GM19463 (cell line): ENCODE data around the gene LAMTOR3.

Experiments
- ATAC-seq: cut with Tn5 transposase; IDR thresholded peaks from one replicate; pipeline ENCODE4 v1.9.1; 2021; ENCODE audit warnings: mild to moderate bottlenecking, moderate library complexity; ENCODE audit not compliant: unreplicated experiment

Gene LAMTOR3

DNA sequence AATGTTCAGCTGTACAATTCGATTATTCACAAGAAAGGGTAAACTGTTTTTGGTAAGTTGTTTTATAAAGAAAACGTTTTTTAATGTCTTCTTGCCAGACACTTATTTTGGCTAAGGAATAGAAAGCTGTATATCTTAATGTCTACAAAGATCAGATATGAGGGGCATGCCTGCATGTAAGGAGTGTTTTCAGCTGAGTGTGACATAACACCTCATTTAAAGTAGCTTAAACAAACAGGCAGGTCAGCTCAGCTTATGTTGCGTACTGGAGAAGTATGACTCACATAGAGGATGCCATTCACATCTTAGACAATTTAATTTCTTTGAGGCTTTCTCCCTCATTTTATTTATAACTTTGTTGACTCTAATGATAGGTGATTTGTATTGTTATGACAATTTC, 30.4 kb downstream of the LAMTOR3 start:
- ATAC-seq, result no peak

DNA sequence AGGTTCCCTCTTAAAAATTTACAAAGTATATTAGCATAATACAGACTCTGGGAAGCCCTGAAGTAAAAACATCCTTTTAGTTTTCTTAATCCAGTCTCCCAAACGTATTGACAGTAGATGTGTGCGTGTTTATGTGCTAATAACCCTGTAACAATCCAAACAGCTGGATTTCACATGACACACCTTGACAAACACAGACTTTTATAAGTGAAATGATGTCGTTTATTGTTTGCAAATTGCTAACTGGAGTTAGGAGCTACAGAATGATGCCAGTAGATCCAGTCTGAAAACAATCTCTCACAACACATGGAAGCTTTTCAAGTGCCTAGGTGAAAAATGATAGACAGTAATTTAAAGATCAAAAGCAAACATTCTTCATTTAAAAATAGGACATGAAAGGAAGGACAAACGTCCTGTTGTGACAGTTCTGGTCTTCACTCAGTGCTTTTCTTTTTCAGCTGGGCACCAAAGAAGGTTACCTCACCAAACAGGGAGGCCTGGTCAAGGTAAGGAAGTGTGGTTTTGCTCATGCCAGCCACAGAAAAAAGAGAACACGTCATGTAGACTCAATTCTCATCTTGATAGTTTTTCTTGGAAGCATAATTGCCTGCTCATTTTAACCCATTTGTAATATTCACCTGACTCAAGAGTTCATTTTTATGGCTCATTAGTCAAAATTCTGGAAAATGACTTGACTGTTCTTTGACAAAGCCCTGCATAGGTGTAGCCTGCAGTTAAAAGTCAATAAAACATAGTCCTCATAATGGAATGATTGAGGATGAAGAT, 32.9 kb downstream of the LAMTOR3 start:
- peak; percentile 70 for ATAC-seq

DNA sequence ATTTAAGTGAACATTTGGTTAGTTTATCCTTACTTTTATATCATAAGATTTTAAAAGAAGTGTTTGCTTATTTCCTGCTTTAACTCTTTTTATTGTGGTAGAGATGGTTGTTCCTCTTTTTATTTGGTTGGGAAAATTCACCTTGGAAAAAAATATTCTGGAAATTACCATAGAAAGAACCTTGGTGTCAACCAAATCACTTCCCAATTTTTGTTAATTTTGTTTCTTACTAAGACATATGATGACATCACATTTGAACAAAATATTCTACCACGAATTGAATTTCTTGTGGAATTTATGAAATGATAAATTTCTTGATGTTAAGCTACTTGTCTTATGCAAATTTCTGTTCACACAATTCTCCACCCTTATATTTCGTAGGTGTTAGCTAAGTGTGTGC, 33.7 kb downstream of the LAMTOR3 start:
- ATAC-seq, result no peak

DNA sequence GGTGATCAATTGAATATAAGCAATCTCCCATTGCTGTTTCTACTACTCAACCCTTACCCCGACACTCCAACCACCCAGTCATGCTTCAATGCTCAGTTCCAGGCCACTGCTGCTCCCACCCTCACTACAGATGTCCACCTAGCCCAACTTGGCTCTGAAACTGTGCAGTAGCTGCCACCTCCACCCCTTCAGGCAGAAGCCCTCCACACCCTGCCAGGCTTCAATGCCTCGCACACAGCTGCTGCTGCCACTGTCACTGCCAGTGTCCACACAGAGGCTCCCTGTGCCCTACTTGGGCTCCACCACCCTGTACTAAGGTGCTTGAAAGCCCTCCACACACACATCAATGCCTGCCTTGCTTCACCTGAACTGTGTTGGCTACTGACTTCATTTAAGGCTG, 34.6 kb downstream of the LAMTOR3 start:
- ATAC-seq, result peak; percentile 54

DNA sequence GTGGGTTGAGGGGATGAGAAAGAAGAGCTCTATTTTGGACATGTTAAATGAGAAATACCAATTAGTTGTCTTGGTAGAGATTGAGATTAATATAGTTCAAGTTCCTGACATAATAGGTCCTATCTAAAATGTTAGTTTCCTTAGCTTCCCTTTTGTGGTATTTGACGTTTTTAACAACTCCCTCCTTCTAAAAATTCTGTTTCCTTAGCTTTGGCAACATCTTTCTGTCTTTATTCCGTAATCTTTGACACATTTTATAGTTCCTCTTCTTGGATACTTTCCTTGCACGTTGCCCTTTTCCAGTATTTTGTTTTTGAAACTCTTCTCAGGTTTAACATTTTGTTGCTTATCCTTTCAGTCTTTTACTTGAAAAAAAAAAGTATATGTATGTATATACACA, 36.9 kb downstream of the LAMTOR3 start:
- no peak for ATAC-seq

DNA sequence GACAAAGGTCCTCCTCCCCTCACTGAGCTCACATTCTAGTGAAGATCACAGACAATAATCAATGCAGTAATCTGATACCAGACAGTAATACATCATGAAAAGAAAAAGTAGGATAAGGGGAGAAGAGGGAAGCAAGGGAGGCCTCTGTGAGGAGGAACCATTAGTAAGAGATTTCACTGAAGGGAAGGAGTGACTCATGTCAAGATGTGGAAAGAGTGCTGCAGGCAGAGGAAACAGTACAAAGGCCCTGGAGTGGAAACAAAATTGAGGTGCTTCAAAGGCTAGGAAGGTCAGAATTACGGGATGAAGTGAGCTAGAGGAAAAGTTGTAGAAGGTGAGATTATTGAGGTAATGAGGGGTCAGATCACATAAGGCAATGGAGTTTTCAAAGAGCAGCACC, 38.1 kb downstream of the LAMTOR3 start:
- no peak for ATAC-seq

DNA sequence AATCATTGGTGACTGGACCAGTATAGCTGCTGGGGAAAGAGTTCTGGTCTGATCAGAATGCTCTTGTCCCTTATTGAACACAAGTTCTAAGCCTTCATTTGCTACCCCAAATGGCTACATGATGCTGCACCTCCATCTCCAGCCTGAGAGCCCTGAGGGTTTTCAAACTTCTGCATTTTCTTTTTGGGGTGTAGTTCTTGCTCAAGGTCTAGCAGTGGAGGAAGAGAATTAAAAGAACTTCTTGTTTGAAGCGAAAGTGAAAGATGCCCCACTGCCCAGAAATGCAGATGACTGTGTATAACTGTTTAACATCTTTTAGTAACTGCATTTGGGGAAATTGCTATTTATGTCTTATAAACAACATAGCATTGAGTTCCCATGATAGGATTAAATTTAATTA, 38.5 kb downstream of the LAMTOR3 start:
- peak; percentile 33 for ATAC-seq

DNA sequence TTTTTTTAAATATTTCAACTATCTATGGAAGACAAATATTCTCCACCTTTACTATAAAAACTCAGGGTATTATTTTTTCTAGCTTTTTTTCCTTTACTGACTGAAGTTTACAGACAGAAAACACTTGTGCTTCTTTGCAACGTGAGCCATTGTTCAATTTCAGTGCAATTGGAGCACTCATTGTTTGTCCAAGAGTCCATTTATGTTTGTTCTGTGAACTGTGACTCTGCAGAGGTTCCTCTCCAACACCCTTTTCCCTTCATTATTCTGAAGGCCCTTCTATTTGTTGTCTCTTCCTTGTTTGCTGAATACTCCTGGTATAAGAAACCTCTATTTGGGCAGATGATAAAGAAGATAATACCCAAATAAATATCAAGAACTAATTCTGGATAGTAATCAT, 40.2 kb downstream of the LAMTOR3 start:
- ATAC-seq, result no peak

DNA sequence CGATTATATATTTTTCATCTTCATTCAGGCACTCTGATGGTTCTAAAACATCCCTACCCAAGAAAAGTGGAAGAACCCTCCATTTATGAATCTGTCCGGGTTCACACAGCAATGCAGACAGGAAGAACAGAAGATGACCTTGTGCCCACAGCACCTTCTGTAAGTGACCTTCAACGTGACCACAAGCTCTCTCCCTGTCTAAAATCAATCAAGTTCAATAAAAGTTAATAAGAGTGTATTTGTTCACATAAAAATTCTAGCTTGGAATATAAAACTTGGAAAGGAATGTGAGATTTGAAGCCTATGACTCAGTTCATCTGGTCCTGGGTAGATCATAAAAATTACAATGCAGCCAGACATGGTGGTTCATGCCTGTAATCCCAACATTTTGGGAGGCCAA, 41.0 kb downstream of the LAMTOR3 start:
- no peak for ATAC-seq

DNA sequence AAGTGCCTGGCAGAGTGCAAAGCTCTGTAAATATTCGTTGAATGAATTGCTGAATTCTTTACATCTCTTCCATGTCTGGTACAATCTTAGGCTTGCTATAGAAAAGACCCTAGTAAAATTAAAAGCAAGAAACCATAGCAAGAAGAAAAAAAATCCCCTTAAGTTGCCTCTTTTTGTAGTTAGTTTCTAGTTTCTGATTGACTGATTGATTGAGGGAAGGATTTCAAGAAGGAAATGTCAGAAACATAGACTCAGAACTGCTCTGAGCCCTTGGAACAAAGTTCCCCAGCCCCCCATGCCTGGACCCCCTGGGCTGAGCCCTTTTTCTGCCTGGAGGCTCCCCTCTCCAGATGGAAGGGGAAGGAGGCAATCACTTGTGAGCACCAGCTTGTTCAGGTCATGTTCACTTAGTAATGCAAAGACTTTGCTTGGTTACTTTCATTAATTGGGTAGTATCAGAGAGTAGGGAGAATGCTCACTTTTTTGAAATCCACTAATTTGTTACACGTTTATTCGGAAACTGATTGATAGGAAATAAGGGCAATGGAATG, 42.0 kb downstream of the LAMTOR3 start:
- no peak for ATAC-seq

DNA sequence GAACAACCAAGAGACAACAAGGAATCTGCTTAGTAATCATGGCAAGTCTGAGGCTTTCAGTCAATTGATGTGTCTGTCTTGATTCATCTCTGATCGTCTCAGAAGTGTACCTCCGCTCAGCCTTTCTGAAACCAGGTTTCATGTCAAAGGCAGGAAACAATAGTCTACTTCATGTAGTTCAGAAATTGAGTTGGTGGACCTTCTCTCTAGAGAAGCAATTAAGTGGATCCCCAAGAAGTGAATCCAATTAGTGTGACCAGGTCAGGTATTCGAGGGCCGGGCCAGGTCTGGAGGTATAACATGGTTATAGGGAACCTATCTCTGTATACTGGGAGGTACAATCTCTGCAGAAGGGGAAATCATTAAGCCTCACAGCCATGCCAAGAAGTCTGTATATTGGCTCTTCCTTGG, 45.6 kb downstream of the LAMTOR3 start:
- peak; percentile 34 for ATAC-seq

DNA sequence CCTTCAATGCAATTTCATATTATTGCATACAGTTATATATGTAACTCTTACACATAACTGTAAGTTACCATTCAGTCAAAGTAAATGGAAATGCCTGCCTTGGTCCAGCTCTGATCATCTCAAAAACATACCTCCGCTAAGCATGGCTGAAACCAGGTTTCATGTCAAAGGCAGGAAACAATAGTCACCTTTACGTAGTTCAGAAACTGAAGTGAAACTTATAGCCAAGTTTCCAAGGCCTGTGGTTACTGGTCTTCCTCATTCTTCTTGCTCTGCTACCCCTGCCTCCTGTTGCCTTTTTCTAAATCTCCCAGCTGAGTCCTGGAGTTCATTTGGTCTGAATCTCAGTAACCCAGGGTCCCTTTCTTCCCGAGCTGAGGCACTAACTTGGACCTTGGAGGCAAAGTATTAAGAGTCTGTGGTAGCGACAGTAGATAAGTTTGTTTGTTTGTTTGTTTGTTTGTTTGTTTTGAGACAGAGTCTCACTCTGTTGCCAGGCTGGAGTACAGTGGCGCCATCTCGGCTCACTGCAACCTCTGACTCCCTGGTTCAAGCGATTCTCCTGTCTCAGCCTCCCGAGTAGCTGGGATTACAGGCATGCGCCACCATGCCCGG, 46.8 kb downstream of the LAMTOR3 start:
- peak; percentile 54 for ATAC-seq

DNA sequence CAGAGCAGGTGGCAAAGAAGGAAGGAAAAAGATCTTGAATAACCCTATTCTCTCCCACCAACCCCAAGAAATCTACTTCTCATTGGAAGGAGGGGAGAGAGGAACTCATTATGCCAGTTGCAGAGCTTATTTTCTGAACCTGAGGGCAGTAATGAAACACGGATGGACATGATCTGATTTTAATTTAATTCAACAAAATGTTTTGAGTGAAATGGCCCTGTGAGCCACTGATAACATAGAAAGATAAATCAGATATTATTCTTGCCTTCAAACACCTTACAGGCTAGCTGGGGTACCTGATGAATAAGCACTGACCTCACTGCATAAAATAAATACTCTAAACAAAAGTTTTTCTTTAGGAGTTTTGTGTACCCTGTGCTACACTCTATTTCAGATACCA, 47.3 kb downstream of the LAMTOR3 start:
- no peak for ATAC-seq

DNA sequence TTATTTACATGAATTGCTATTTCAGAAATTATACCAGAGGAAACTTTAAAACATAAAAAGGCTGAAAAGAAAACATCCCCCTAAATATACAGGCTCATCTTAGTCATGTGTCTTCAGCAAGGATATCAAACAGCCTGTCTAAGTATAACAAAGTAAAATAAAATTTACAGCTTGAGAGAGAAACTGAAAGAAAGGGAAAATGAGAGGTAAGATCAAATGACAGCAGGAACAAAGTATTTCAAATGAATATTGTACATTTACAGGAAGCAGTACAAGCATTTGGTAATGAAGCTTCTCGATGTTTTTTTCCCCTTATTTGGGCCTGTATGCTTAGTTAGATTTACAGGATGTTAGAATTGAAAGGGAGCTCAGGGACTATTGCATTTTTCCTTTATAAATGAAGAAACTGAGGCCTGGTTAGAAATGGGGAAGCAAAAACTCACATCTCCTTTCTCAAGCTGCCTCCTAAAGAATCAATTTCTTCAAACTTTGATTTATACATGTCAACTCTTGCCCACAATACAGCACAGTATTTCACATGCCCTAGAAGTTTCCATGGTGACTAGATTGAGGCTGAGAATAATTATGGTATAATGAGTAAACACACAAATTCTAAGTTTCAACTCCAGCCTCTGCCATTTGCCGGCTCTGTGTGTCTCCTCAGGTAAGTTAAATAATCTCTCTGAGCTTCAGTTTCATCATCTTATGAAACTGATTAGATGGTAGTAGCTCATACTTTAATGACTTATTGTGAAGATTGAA, 48.3 kb downstream of the LAMTOR3 start:
- no peak for ATAC-seq

DNA sequence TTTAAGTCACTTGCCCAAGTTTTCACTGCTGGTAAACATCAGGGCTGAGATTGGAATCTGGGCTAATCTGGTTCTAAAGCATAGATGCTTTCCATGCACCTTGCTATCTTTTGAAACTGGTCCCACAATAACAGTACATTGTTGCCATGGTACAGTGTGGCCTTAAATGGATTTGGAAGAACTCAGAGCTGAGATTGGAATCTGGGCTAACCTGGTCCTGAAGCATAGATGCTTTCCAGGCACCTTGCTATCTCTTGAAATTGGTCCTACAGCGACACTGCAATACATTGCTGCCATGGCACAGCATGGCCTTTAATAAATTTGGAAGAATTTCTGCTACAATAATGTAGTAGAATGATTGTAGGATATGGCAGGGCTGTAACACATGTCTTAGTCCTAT, 49.0 kb downstream of the LAMTOR3 start:
- ATAC-seq, result no peak

DNA sequence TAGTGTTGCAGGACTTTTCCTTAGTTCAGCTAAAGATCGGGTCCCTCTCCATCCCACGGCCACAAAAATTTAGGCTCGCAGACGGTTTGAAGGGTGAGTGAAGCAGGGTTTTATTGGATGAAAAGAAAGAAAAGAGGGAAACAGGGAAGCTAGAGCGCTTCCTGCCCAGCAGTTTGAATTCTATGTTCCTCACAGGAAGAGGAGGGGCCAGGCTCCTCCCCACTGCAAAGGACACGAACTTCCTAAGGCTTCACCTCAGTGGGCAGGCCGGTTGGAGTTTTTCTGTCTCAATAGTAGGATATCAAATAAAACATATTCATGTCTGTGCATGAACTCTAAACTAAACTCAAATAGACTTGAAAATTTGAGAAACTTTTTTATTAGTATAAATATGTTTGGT, 50.2 kb downstream of the LAMTOR3 start:
- no peak for ATAC-seq

DNA sequence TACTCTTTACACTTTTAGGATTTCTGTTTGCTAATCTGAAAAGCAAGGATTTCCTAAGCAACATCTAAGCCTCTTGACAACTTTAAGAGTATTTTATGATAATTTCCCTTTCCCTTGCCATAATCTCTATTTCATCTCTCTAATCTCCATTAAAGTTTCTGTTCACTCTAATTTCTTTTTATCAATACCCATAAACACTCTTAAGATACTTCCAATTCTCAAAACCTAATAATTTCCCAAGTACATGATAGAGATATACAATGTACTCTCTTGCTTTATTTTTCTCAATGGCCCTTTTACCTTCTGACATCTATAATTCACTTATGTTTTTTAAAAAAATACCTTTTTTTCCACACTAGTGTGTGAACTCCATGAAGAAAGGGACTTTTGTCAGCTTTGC, 50.8 kb downstream of the LAMTOR3 start:
- no peak for ATAC-seq

DNA sequence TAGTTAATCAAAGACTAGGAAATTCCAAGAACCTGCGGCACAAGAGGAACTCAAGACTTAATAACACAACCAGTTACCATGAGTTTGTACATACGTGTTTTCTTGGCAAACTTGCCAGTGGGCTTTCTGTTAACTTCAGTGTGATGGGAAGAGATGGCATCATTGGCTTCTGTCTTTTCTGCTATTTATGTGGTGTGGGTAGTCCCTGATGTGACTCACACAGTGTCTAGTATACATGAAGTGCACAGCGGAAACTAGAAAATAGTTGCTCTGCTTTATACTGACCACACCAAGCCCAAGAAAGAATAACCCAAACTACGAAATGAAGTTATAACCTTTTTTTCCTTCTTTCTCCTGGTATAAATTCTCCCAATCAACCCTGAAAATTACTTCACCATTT, 53.1 kb downstream of the LAMTOR3 start:
- ATAC-seq, result no peak

DNA sequence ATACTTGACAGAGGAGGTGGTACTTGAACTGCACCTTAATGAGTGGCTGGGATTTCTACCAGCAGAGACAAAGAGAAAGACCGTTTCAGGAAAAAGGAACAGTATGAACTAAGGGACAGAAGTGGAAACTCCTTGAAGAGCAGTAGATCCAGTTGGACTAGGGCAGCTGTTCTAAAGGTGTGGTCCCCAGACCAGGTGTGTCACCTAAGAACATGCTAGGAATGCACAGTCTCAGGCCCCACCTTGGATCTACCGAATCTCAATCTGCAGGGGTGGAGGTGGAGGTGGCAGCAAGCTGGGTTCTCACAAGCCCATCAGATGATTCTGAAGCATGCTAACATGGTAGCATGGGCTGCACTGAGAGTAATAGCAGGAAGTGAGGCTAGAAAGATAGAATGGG, 55.3 kb downstream of the LAMTOR3 start:
- no peak for ATAC-seq

DNA sequence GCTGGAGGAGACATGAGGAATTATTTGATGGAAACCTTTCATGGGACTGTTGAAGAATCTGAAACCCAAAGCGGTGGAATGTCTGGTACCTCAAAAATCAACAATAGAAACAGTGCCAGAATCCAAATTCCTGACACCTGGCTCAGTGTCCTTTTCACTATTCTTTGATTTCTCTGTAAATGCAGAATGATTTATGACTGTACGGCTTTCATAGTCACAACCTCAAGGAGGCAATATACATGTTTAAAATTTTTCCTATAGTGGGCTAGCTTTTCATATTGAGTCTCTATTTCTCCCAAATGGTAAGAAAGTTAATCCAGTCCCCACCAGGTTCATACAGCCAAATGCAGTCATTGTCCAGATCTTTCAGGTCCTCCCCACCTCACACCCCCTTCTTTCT, 58.3 kb downstream of the LAMTOR3 start:
- no peak for ATAC-seq

DNA sequence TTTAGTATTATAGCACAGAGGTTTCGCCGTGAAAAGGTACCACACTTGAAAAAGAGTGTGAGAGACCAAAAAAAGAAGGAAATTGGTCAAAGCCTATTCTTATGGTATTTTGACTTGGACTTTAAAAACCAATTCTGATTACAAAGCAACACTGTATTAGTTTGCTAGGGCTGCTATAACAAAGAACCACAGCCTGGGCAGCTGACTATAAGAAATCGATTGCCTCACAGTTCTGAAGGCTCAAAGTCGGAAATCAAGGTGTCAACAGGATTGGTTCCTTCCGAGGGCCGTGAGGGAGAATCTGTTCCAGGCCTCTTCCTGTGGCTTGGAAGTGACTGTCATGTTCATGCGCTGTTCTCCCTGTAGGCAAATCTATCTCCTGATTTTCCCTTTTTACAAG, 59.7 kb downstream of the LAMTOR3 start:
- no peak for ATAC-seq

DNA sequence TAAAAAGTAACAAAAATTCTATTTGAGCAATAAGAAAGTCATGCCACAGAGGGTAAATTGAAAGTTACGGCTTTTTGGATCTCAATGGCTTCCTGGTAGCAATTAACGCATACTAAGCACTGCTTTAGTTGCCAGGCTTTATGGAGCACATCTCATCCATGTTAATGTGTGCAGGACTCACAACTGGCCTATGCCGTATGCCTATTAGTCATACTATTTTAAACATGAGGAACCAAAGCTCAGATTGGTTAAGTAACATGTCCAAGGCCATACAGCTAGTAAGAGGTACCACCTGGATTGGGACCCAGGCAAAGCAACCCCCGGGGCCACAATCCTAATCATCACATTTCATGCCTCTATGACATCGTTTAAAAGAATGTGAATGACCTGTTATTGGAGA, 60.5 kb downstream of the LAMTOR3 start:
- ATAC-seq, result no peak
